Right cardiac atrium (tissue), 5 donors: ENCODE results near the gene TOR2A. TPM values are rescaled to one million over a fixed set of nuclear protein-coding genes. Genes with fewer than 3 reads are reported as not detected.
A peak's percentile ranks its signal among the peaks of the same experiment; 100 is the strongest.

Experiments
- ATAC-seq, 2 donors: fragments of 200-7000 bp; cut with Tn5 transposase; one replicate each; pipeline versions ENCODE4 v1.8.0 to v1.9.1; 2020; ENCODE audit warnings: moderate library complexity in 2 of 2, mild to moderate bottlenecking in 1 of 2
- DNase-seq, 3 donors: peaks; one replicate each; pipeline ENCODE4 v3.0.0-alpha.2; 2020
- H3K27ac ChIP-seq: one replicate; pipeline ENCODE4 v1.5.1; 2013; ENCODE audit warnings: mild to moderate bottlenecking, low read length, control low read depth, moderate library complexity
- H3K27me3 ChIP-seq: one replicate; pipeline ENCODE4 v1.6.1; 2013; ENCODE audit not compliant: control insufficient read depth, insufficient read depth
- H3K4me1 ChIP-seq: one replicate; pipeline ENCODE4 v1.6.1; 2013; ENCODE audit warnings: low read length; ENCODE audit not compliant: control insufficient read depth, insufficient read depth
- H3K4me3 ChIP-seq: one replicate; pipeline ENCODE4 v1.5.1; 2013; ENCODE audit warnings: low read length, control low read depth
- H3K9me3 ChIP-seq: one replicate; pipeline ENCODE4 v1.6.1; 2013; ENCODE audit warnings: low read length; ENCODE audit not compliant: control insufficient read depth
- WGBS: extraction: QIAGEN DNeasy Blood & Tissue Kit; methylation state at CpG from one replicate; pipeline ENCODE4 v1.1.7; 2013; 5-methylcytosine and 5-hydroxymethylcytosine counted together
- intact Hi-C, 4 donors: fragments of 100-400 bp; cut with DNase I; formaldehyde crosslinking; loops; one replicate each; pipeline versions ENCODE4 v1.11.0 to v1.14.0; 2022 to 2023
- polyA plus RNA-seq: library from polyadenylated mRNA; stranded (reverse); fragments of 200-250 nt; gene quantifications from one replicate; pipeline ENCODE4 v1.2.3, GENCODE V29; 2013
- total RNA-seq, 4 donors: library from RNA; stranded (reverse); fragmentation: NEBNext Ultra II Directional; extraction: Animal tissue kit (Norgen Biotek cat#: 25700); gene quantifications; one replicate each; pipeline ENCODE4 v1.2.1, GENCODE V29; 2021
- donor health status: healthy with polysubstance abuse.
- donor health status: DM: no; HTN: yes; CAD: no.
- donor health status: DM: no; HTN: no; CAD: no.
- donor health status: DM: no; HTN: yes; CAD: no; lungs with severe emphysema.
- donor health status: DM: yes; HTN: yes; CAD: no.

TOR2A gene
- total and polyA plus RNA-seq, 5 donors, result 3.1 to 3.9 (median 3.7) TPM

DNA sequence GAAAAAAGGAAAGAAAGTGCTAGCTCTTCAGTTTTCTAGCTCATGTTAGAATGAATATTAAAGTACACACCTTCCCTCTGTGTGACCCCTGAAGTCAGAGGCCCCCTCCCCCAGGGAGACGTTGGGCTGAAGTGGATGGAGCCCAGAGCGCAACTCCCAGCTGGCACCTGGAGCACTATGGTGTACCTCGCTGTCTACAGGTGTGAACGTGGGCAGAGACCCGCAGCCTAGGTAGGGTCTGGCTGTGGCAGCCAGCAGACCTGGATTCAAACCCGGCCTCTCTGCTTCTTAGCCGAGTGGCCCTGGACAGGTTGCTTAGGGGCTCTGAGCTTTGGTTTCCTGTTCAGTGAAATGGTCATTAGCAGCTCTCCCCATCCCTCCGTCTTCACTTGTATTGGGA is 6.3 kb downstream of the TOR2A start:
- no peaks in the 10 kb centered on the region for H3K27me3 ChIP-seq
- ATAC-seq (no peak), DNase-seq (peak in 1 of 3 donors; percentile 20)
- intact Hi-C loops, result no loop called here
- H3K27ac ChIP-seq, result no peak overlapping the region
- no peak overlapping the region for H3K4me3 ChIP-seq
- 87% methylated on average over 8 of the region's 8 CpGs for WGBS
- no peaks in the 10 kb centered on the region for H3K9me3 ChIP-seq
- no peaks in the 10 kb centered on the region for H3K4me1 ChIP-seq

DNA sequence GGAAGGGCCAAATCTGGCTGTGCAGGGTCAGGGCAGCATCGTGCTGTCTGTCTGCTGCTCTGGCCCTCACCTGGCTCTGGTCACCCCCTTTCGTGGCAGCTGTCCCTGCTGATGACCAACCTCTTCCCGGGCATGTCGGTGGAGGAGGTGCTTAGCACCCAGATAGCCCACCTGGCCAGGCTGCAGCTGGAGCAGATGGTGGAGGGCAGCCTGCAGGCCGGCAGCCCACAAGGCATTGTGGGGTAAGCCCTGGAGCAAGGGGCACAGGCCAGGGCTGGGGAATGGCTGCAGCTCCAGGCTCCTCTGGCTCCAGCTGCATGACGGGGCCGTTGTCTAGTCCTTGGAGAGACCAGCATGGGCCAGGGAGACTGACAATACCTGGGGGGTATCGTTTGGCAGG is 8.2 kb downstream of the TOR2A start:
- 80% methylated on average over 8 of the region's 8 CpGs for WGBS
- intact Hi-C loops, result no loop called here

DNA sequence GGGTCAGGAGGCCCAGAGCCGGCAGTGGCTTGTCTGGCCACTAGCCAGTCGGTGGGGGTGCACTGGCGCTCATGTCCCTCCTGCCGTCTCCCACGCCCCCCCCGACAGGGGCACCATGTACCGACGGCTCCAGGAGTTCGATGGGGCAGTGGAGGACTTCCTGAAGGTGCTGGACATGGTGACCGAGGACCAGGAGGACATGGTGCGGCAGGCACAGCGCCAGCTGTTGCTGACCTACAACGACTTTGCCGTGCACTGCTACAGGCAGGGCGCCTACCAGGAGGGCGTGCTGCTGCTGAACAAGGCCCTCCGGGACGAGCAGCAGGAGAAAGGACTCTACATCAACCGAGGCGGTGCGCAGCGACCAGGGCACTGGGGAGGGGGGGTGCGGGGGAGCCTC is 11.1 kb downstream of the TOR2A start:
- Histone ChIP-seq H3K4me1 (no peaks in the 10 kb centered on the region), H3K9me3 (no peaks in the 10 kb centered on the region), H3K4me3 (no peak overlapping the region), H3K27me3 (no peaks in the 10 kb centered on the region), H3K27ac (no peak overlapping the region)
- WGBS, result 45% methylated on average over 23 of the region's 23 CpGs
- DNase-seq (peak in 2 of 3 donors; percentile 68 to 70), ATAC-seq (peak; percentile 10 to 30)
- intact Hi-C loops, result loop anchor here in 1 of 4 donors (5.0 kb wide), 1 partner anchor 222 kb away; no protein-coding TSS in a partner anchor

More for the DNA sequence above, 8.2 kb downstream of the TOR2A start:
- H3K4me3 ChIP-seq, result no peak overlapping the region
- no peak overlapping the region for H3K27ac ChIP-seq
- peak in 1 of 3 donors; percentile 40 for DNase-seq
- no peaks in the 10 kb centered on the region for H3K27me3 ChIP-seq
- H3K9me3 ChIP-seq, result no peaks in the 10 kb centered on the region
- ATAC-seq, result no peak
- no peaks in the 10 kb centered on the region for H3K4me1 ChIP-seq

DNA sequence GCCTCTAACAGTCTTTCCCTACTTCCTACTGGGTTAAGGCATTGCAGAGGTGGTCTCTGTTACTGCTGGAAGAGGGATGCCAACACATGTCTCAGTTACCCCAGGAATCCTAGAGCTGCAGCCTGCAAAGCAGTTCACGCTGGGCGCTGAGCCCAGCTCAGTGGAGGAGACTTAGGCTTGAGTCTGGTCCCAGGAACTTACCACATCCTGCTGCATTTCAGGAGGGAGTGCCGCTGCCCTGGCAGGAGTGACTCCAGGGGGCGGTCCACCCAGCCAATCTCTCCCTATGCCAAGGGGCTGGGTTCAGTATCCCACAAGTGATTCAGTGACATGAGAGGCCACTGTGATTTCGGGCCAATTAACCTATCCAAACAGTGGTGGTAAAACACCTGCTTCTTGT is 11.7 kb downstream of the TOR2A start:
- ATAC-seq (peak in 1 of 2 donors; percentile 7), DNase-seq (peak in 2 of 3 donors; percentile 46 to 57)
- intact Hi-C loops, result loop anchor here in 1 of 4 donors (5.0 kb wide), 1 partner anchor 221 kb away; no protein-coding TSS in a partner anchor
- 85% methylated on average over 5 of the region's 5 CpGs for WGBS
- no peak overlapping the region for H3K27ac ChIP-seq
- H3K4me3 ChIP-seq, result no peak overlapping the region
- H3K27me3 ChIP-seq, result no peaks in the 10 kb centered on the region
- H3K9me3 ChIP-seq, result no peaks in the 10 kb centered on the region
- no peaks in the 10 kb centered on the region for H3K4me1 ChIP-seq

DNA sequence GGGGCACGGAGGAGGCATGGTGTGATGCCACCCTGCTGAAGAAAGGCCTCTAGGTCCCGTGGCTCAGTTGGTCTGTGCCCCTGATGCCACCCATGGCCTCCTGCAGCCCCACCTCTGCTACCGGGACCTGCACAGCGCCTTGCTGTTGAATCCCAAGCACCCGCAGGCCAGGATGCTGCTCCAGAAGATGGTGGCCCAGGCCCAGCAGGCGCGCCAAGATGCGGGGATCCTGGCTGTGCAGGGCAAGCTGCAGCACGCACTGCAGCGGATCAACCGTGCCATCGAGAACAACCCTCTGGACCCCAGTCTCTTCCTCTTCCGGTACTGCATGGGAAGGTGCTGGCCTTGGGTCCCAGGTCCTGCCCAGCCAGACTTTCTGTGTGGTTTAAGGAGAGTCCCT is 12.1 kb downstream of the TOR2A start:
- Histone ChIP-seq H3K4me1 (no peaks in the 10 kb centered on the region), H3K27me3 (no peaks in the 10 kb centered on the region), H3K9me3 (no peaks in the 10 kb centered on the region), H3K4me3 (no peak overlapping the region), H3K27ac (no peak overlapping the region)
- ATAC-seq (no peak), DNase-seq (peak in 1 of 3 donors; percentile 51)
- WGBS, result 96% methylated on average over 13 of the region's 13 CpGs
- intact Hi-C loops, result loop anchor here in 1 of 4 donors (5.0 kb wide), 1 partner anchor 221 kb away; no protein-coding TSS in a partner anchor

DNA sequence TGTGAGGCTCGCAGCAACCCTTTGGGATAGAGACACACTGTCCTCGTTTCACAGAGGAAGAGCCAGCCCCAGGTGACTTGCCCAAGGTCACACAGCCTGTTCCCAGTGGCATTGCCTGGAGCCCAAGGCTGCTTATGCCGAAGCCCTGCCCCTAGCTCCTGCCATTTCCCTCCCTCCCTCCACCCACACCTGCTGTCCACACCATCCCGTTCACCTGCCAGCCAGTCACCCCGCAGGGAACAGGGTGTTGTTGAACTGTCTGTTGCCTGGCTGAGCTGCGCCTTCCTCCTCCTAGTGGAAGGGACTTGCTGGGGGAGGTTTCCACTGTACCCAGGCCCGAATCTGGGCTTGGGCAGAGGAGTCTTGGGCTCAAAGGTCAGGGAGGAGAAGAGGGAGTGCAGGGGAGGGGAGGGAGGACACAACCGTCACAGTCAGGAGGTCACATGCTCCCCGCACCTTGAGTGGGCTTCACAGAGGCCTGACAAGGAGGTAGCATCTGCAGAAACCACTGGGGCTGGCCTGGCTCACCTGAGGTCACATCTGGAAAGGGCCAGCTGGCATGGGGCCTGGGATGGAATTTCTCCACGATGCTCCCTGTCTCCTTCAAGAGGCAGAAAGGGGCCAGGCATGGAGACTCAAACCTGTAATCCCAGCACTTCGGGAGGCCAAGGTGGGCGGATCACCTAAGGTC is 12.9 kb downstream of the TOR2A start:
- H3K27me3 ChIP-seq, result no peaks in the 10 kb centered on the region
- DNase-seq, result peak in 1 of 3 donors; percentile 35
- no peak overlapping the region for H3K4me3 ChIP-seq
- ATAC-seq, result no peak
- no peaks in the 10 kb centered on the region for H3K9me3 ChIP-seq
- intact Hi-C loops, result loop anchor here in 1 of 4 donors (5.0 kb wide), 1 partner anchor 220 kb away; no protein-coding TSS in a partner anchor
- no peak overlapping the region for H3K27ac ChIP-seq
- H3K4me1 ChIP-seq, result no peaks in the 10 kb centered on the region
- WGBS, result 79% methylated on average over 12 of the region's 12 CpGs

DNA sequence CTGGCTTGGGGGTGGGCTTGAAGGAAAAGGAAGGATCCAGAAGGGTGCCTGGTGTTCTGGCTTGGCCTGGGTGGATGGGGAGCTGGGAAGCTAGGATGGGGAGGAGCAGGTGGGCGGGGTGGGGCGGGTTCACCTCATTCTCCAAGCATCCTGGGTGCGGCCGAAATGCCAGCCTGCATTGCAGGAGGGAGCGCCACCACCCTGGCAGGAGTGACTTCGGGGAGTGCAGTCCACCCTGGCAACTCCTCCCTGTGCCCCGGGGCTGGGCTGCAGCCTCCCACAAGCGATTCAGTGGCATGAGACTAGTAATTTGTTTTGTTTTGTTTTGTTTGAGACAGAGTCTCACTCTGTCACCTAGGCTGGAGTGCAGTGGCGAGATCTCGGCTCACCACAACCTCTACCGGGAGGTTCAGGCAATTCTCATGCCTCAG is 13.7 kb downstream of the TOR2A start:
- Histone ChIP-seq H3K4me1 (no peaks in the 10 kb centered on the region), H3K9me3 (no peaks in the 10 kb centered on the region), H3K27ac (no peak overlapping the region), H3K27me3 (no peaks in the 10 kb centered on the region), H3K4me3 (no peak overlapping the region)
- WGBS, result 55% methylated on average over 11 of the region's 11 CpGs
- ATAC-seq (no peak), DNase-seq (peak in 1 of 3 donors; percentile 24)
- intact Hi-C loops, result loop anchor here in 1 of 4 donors (5.0 kb wide), 1 partner anchor 219 kb away; no protein-coding TSS in a partner anchor

DNA sequence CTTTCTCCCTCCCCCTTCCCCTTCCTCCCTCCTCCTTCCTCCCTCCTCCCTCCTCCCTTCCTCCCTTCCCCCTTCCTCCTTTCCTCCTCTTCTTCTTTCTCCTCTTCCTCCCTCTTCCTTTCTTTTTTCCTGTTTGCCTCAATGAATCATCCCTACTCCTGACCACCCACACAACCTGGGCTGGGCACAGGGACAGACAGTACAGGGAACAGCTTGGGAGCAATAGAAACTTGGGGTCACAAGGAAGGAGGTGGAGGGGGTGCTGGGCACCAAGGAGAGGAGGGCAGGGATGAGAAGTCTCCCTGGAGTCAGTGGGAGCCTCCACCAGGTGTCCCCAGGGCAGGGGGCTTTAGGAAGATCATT is 14.2 kb downstream of the TOR2A start:
- no peak for ATAC-seq
- no peak overlapping the region for H3K27ac ChIP-seq
- no peaks in the 10 kb centered on the region for H3K4me1 ChIP-seq
- no peak overlapping the region for H3K4me3 ChIP-seq
- intact Hi-C loops, result loop anchor here in 1 of 4 donors (5.0 kb wide), 1 partner anchor 219 kb away; no protein-coding TSS in a partner anchor
- H3K9me3 ChIP-seq, result no peaks in the 10 kb centered on the region
- peak in 1 of 3 donors; percentile 39 for DNase-seq
- H3K27me3 ChIP-seq, result no peaks in the 10 kb centered on the region

DNA sequence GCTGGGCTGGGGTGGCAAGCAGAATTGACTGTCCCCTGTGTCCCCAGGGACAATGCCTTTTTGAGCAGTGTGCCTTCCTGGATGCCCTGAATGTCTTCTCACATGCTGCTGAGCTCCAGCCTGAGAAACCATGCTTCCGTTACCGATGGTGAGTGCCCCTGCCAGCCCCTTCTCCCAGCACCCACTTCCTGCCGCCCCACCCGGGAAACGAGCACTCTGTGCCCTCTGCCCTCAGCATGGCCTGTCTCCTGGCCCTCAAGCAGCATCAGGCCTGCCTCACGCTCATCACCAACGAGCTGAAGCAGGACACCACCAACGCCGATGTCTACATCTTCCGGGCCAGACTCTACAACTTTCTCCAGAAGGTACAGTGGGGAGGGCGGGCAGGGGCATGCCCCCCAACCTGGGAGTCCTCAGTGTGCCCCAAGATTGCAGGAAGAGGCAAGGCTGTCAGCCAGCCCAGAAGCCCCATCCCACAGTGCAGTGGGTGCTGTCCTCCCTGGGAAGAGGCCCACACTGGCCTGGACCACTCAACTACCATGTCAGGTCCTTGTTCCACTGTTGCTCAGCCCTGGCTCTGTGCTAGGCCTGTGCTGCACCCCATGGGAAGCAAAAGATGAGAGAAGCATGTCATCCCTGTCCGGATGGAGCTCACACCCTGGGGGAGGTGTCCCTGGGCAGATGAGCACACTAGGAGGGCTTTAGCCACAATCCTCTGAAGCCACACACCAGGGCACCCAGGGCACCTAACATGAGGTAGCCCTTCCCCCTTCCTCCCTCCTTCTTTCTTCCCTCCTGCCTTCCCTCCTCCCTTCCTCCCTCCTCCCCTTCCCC is 14.8 kb downstream of the TOR2A start:
- WGBS, result 76% methylated on average over 12 of the region's 12 CpGs
- no peaks in the 10 kb centered on the region for H3K27me3 ChIP-seq
- ATAC-seq (no peak), DNase-seq (peak in 1 of 3 donors; percentile 43)
- intact Hi-C loops, result loop anchor here in 1 of 4 donors (5.0 kb wide), 1 partner anchor 218 kb away; no protein-coding TSS in a partner anchor
- H3K4me3 ChIP-seq, result no peak overlapping the region
- H3K27ac ChIP-seq, result no peak overlapping the region
- no peaks in the 10 kb centered on the region for H3K9me3 ChIP-seq
- no peaks in the 10 kb centered on the region for H3K4me1 ChIP-seq

DNA sequence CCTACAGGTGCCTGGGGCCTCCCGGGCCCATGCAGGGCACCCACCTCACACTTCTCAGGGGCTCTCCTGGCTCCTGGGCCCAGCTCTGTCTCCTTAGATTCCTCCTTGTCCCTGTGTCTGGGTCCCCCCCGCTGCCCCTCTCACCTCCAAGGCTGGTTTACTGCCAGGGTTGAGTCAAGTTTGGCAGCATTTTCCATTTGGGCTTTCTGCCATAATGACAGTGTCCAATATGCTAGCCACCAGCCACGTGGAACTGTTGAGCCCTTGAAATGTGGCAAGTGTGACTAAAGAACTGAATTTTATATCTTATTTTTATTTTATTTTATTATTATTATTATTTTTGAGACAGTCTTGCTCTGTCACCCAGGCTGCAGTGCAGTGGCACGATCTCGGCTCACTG is 17.3 kb downstream of the TOR2A start:
- no peaks in the 10 kb centered on the region for H3K27me3 ChIP-seq
- DNase-seq (no peak), ATAC-seq (no peak)
- H3K27ac ChIP-seq, result no peak overlapping the region
- no peaks in the 10 kb centered on the region for H3K9me3 ChIP-seq
- no peaks in the 10 kb centered on the region for H3K4me1 ChIP-seq
- WGBS, result 69% methylated on average over 5 of the region's 5 CpGs
- intact Hi-C loops, result loop anchor here in 2 of 4 donors (5.0 kb wide), 2 partner anchors 105 to 110 kb away; partner anchors contain the start of gene STXBP1 (in 1 of the 2)
- no peak overlapping the region for H3K4me3 ChIP-seq

DNA sequence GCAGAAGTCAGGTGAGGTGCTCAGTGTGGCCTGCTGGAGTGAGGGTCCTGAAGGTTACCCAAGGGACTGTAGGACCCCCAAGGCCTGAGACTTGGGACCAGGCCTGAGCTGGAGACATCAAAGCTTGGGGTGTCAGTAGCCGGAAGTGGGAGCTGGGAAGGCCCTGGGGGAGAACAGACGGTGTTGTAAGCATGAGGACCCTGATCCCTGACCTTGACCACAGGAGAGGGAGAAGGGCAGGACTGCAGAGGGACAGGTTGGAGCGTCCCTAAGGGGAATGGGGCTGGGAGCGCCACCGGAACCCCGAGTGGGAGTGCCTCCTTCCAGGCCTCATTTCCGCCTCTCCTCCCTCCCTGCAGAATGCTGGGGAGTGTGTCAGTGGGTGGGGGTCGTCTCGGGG is 18.7 kb downstream of the TOR2A start:
- 82% methylated on average over 9 of the region's 9 CpGs for WGBS
- no peak overlapping the region for H3K4me3 ChIP-seq

More for the DNA sequence above, 18.7 kb downstream of the TOR2A start:
- H3K9me3 ChIP-seq, result no peaks in the 10 kb centered on the region
- intact Hi-C loops, result loop anchor here in 2 of 4 donors (5.0 kb wide), 2 partner anchors 104 to 109 kb away; partner anchors contain the start of gene STXBP1 (in 1 of the 2)
- H3K27me3 ChIP-seq, result no peaks in the 10 kb centered on the region
- DNase-seq (no peak), ATAC-seq (no peak)
- H3K4me1 ChIP-seq, result no peaks in the 10 kb centered on the region
- peak overlapping the region; percentile 49 for H3K27ac ChIP-seq
